B cell (primary cell): Measurements from ENCODE around the gene ROMO1.

ENCODE experiments used
- CTCF ChIP-seq: fragments of 200-600 bp; IDR thresholded peaks from one replicate; pipeline ENCODE4 v1.8.0; 2022; ENCODE audit warnings: antibody characterized with exemption, mild to moderate bottlenecking
- EZH2 ChIP-seq: IDR thresholded peaks from 2 replicates; pipeline ENCODE4 v1.6.1; 2012; ENCODE audit warnings: borderline replicate concordance, low read depth, mild to moderate bottlenecking, moderate library complexity, low read length; ENCODE audit not compliant: insufficient read depth, poor library complexity, severe bottlenecking

- no peak for TF ChIP-seq CTCF
- no peak for TF ChIP-seq EZH2
These were observed 16.4 kb downstream of the ROMO1 start for GRCh38 chr20:35715652-35716051.
